SU-DHL-6 (cell line): ENCODE measurements around the gene ITGAV.

Experiments
- H2AFZ ChIP-seq: fragments of 200-600 bp; sonication (generic); 2 replicates; pipeline ENCODE4 v1.6.1; 2014; ENCODE audit warnings: low read depth, mild to moderate bottlenecking, moderate library complexity, mixed read lengths, antibody characterized with exemption, low read length; ENCODE audit not compliant: severe bottlenecking
- H3F3A ChIP-seq: fragments of 200-600 bp; shearing (Covaris generic); 2 replicates; pipeline ENCODE4 v1.6.0; 2016; ENCODE audit warnings: antibody characterized with exemption, mild to moderate bottlenecking; ENCODE audit not compliant: insufficient read depth
- H3K27ac ChIP-seq: fragments of 200-600 bp; sonication (generic); 2 replicates; pipeline ENCODE4 v1.5.1; 2016; ENCODE audit warnings: low read depth, mild to moderate bottlenecking, low read length, moderate library complexity, mixed read lengths
- H3K27me3 ChIP-seq: fragments of 200-600 bp; sonication (generic), shearing (Covaris generic); 2 replicates; pipeline ENCODE4 v1.6.0; 2014; ENCODE audit warnings: mild to moderate bottlenecking, low read length
- H3K36me3 ChIP-seq: fragments of 200-600 bp; sonication (generic); 2 replicates; pipeline ENCODE4 v1.6.1; 2014; ENCODE audit warnings: mild to moderate bottlenecking, low read length, mixed read lengths
- H3K4me2 ChIP-seq: fragments of 300-600, 200-600 bp; shearing (Covaris generic), sonication (generic); 2 replicates; pipeline ENCODE4 v1.6.0; 2014; ENCODE audit warnings: low read length, low read depth, mild to moderate bottlenecking; ENCODE audit not compliant: poor library complexity, severe bottlenecking
- H3K4me3 ChIP-seq: fragments of 200-600 bp; sonication (generic); 2 replicates; pipeline ENCODE4 v1.5.1; 2014; ENCODE audit warnings: antibody characterized with exemption, low read length, mild to moderate bottlenecking, mixed read lengths; ENCODE audit not compliant: insufficient read depth, poor library complexity, severe bottlenecking
- H3K79me2 ChIP-seq: fragments of 200-600 bp; sonication (generic); 2 replicates; pipeline ENCODE4 v1.6.1; 2014; ENCODE audit warnings: mild to moderate bottlenecking, low read length, moderate library complexity; ENCODE audit not compliant: insufficient read depth
- H3K9ac ChIP-seq: fragments of 200-600 bp; sonication (generic); 2 replicates; pipeline ENCODE4 v1.7.0; 2014; ENCODE audit warnings: mild to moderate bottlenecking, low read length
- H3K9me2 ChIP-seq: fragments of 200-600 bp; sonication (generic); replicated peaks from 2 replicates; pipeline ENCODE4 v1.6.1; 2014; ENCODE audit warnings: low read length; ENCODE audit not compliant: insufficient read depth
- H3K9me3 ChIP-seq: fragments of 200-600 bp; sonication (generic); 2 replicates; pipeline ENCODE4 v1.6.1; 2014; ENCODE audit warnings: low read length, mixed read lengths; ENCODE audit not compliant: insufficient read depth
- H4K20me1 ChIP-seq: fragments of 200-600 bp; sonication (generic); 2 replicates; pipeline ENCODE4 v1.6.1; 2014; ENCODE audit warnings: low read depth, mild to moderate bottlenecking, antibody characterized with exemption, low read length, moderate library complexity, mixed read lengths
- EZH2phosphoT487 ChIP-seq: fragments of 200-600 bp; sonication (generic), shearing (Covaris generic); conservative IDR thresholded peaks from 2 replicates; pipeline ENCODE4 v1.6.1; 2018; ENCODE audit warnings: mild to moderate bottlenecking, antibody characterized with exemption, low read length, moderate library complexity, mixed read lengths
- TF ChIP-seq, protein P1 (sequence below): fragments of 200-600 bp; sonication (generic); IDR thresholded peaks from one replicate; pipeline ENCODE4 v1.5.1; 2017; ENCODE audit warnings: antibody characterized with exemption, mild to moderate bottlenecking, low read length, moderate library complexity; ENCODE audit not compliant: insufficient read depth, poor library complexity, severe bottlenecking

Gene ITGAV

DNA sequence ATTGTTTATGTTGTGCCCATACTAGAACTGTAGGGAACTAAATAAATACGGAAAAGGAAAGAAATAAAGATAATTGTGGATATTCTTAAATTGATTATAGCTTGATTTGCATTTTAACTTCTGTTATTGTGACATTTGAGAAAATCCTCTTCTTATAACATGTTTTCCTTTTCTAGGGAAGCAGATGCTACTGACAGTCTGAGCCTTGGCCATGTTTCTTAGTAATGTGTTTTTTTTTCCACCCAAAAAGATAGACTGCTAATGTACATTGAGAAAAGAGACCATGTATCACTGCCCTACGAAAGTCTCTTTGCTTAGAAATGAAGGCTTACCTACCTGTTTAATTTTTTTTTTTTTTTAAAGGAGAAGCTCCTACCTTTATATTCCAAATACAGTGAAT lies 22.2 kb downstream of the ITGAV start:
- Histone ChIP-seq H2AFZ (no peak overlapping the region), H4K20me1 (no peaks in the 10 kb centered on the region), H3K9me3 (no peaks in the 10 kb centered on the region), H3K9me2 (no peaks in the 10 kb centered on the region), H3K36me3 (no peaks in the 10 kb centered on the region), H3K27me3 (no peaks in the 10 kb centered on the region), H3K4me3 (no peak overlapping the region), H3K27ac (no peak overlapping the region), H3F3A (no peaks in the 10 kb centered on the region), H3K79me2 (no peaks in the 10 kb centered on the region), H3K4me2 (no peak overlapping the region), H3K9ac (no peak overlapping the region)
- TF ChIP-seq, protein P1, sequence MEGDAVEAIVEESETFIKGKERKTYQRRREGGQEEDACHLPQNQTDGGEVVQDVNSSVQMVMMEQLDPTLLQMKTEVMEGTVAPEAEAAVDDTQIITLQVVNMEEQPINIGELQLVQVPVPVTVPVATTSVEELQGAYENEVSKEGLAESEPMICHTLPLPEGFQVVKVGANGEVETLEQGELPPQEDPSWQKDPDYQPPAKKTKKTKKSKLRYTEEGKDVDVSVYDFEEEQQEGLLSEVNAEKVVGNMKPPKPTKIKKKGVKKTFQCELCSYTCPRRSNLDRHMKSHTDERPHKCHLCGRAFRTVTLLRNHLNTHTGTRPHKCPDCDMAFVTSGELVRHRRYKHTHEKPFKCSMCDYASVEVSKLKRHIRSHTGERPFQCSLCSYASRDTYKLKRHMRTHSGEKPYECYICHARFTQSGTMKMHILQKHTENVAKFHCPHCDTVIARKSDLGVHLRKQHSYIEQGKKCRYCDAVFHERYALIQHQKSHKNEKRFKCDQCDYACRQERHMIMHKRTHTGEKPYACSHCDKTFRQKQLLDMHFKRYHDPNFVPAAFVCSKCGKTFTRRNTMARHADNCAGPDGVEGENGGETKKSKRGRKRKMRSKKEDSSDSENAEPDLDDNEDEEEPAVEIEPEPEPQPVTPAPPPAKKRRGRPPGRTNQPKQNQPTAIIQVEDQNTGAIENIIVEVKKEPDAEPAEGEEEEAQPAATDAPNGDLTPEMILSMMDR = no peak

DNA sequence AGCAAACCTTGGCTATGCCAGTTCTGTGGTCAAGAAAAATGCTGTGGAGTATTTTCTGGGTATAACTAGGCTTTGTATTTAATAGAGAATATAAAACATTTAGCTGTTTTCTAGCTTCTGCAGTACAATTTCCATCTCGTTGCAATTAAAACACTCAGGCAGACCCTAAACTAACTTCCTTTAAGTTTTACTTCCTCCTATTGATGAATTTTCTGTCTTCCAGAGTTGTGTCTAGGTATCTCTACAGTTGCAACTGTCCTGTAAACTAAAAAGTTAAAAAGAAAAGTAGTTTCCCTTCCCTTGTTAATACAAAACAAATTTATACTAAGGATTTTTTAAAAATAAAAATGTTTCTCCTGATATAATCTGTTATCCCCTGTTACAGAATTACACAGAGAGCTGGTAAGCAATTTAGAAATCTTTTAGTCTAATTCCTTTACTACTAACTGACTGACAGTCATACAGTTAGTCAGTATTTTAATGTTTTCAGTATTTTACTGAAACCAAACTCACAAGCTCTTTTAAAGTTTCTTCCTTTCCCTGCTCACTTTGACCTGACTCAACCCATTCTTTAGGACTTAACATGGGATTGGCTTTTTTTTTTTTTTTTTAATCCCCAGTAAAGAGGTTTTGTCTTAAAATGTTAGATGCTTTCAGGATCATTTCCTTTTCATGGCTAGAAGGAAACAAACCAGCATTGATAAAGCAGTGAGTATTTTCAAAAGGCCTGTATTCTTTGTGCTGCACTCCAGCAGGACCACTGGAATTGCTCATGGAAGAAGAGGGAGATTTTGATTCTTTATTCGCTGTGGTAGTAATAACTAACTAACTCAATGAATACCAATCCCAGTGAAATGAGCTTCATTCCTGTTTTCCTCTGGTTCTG lies 22.9 kb downstream of the ITGAV start:
- Histone ChIP-seq H3K9me2 (no peaks in the 10 kb centered on the region), H3K9ac (no peak overlapping the region), H4K20me1 (no peaks in the 10 kb centered on the region), H3K9me3 (no peaks in the 10 kb centered on the region), H3K36me3 (no peaks in the 10 kb centered on the region), H3F3A (no peaks in the 10 kb centered on the region), H3K4me2 (no peak overlapping the region), H3K27me3 (no peaks in the 10 kb centered on the region), H3K4me3 (no peak overlapping the region), H3K27ac (no peak overlapping the region), H2AFZ (no peak overlapping the region), H3K79me2 (no peaks in the 10 kb centered on the region)
- TF ChIP-seq, protein P1 = no peak
- TF ChIP-seq EZH2phosphoT487 = no peak

DNA sequence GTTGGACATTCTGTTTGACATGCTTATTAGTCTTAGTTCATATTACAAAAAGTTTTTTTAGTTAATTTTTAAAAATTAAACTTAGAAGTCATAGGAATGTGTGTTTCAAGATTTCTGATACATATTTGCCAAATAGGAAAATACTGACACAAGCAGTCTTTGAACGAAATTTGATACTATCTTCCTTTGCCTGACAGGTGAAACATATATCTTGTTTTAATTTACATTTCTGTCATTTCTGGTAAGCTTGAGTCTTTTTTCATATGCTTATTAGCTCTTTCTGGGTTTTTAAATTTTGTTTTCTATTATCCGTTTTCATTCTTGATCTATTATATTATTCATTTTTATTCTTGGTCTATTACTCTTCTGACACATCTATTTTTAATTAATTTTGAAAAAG lies 24.5 kb downstream of the ITGAV start:
- Histone ChIP-seq H3K27ac (no peak overlapping the region), H4K20me1 (no peaks in the 10 kb centered on the region), H3K4me3 (no peak overlapping the region), H3K9me3 (no peaks in the 10 kb centered on the region), H3K4me2 (no peak overlapping the region), H3K9ac (no peak overlapping the region), H3F3A (no peaks in the 10 kb centered on the region), H3K36me3 (no peaks in the 10 kb centered on the region), H3K9me2 (no peaks in the 10 kb centered on the region), H3K79me2 (no peaks in the 10 kb centered on the region), H2AFZ (no peak overlapping the region), H3K27me3 (no peaks in the 10 kb centered on the region)
- no peak for TF ChIP-seq EZH2phosphoT487
- TF ChIP-seq, protein P1 = no peak
